K562 (cell line): ENCODE data around the gene CYP11A1. TPM values are rescaled to one million over a fixed set of nuclear protein-coding genes. Genes with fewer than 3 reads are reported as not detected.
"Not testable (repeated sequence)": the region's sequence is repeated elsewhere in the genome, so short reads cannot be mapped to it uniquely, and the experiment has no call there.

Source experiments
- ATAC-seq: fragments of 200-7000 bp; cut with Tn5 transposase; 3 replicates; pipeline ENCODE4 v1.9.1; 2020; ENCODE audit warnings: moderate library complexity
- BruUV-seq: library from RNA; stranded (reverse); fragments of 400-500 nt; replicated peaks from 2 replicates; lab custom pipeline; 2021; lab: Mats Ljungman, UMichigan
- CTCF ChIA-PET: fragments of 300-600 bp; formaldehyde crosslinking; extraction: SDS; loops from one replicate; lab custom pipeline; 2021; ENCODE audit warnings: low intra/inter-chr PET ratio; lab: Yijun Ruan, JAX
- POLR2A ChIA-PET: fragments of 300-600, 350-650 bp; sonication (Branson Sonifier 250); formaldehyde crosslinking; extraction: SDS; loops from one replicate; lab custom pipeline; 2021; ENCODE audit warnings: antibody characterized with exemption, inconsistent platforms; lab: Yijun Ruan, JAX
- DNase-seq, 4 experiments: peaks; one replicate each; pipeline versions ENCODE4 v3.0.0 to v3.0.0-alpha.2; 2011 to 2018; ENCODE audit warnings: low spot score in 3 of 4, mixed read lengths in 3 of 4; ENCODE audit errors: extremely low read depth in 1 of 4
- FAIRE-seq: peaks from 2 replicates; lab custom pipeline; 2011; peaks lifted over from hg19 to GRCh38; lab: Jason Lieb, UNC
- H2AFZ ChIP-seq: 2 replicates; pipeline ENCODE4 v1.6.0; 2011; ENCODE audit warnings: low read depth, low read length, control low read depth, inconsistent platforms
- H3K27ac ChIP-seq: fragments of 200-600 bp; 3 replicates; pipeline ENCODE4 v1.8.0; 2011; ENCODE audit warnings: low read depth, mild to moderate bottlenecking, control low read depth, inconsistent platforms, low read length, moderate library complexity, mixed read lengths; ENCODE audit errors: extremely low read depth
- H3K27me3 ChIP-seq, 2 experiments: fragments of 300-600 bp in 1 of 2; 2 replicates in 1 of 2; 3 replicates in 1 of 2; pipeline versions ENCODE4 v1.6.0 to v1.8.0; 2011; ENCODE audit warnings: inconsistent platforms in 2 of 2, low read length in 2 of 2, mild to moderate bottlenecking in 1 of 2, mixed read lengths in 1 of 2, moderate library complexity in 1 of 2; ENCODE audit not compliant: control insufficient read depth in 2 of 2, insufficient read depth in 2 of 2
- H3K36me3 ChIP-seq: fragments of 300-600 bp; 3 replicates; pipeline ENCODE4 v1.8.0; 2011; ENCODE audit warnings: mild to moderate bottlenecking, low read length, inconsistent platforms; ENCODE audit not compliant: control insufficient read depth, insufficient read depth
- H3K4me1 ChIP-seq, 2 experiments: fragments of 200-600 bp in 1 of 2; replicated peaks in 1 of 2; 2 replicates in 1 of 2; 3 replicates in 1 of 2; pipeline versions ENCODE4 v1.5.1 to v1.8.0; 2011; ENCODE audit warnings: inconsistent platforms in 2 of 2, low read length in 2 of 2, mild to moderate bottlenecking in 1 of 2, mixed read lengths in 1 of 2, moderate library complexity in 1 of 2; ENCODE audit not compliant: control insufficient read depth in 2 of 2, insufficient read depth in 2 of 2
- H3K4me2 ChIP-seq: 2 replicates; pipeline ENCODE4 v1.6.1; 2011; ENCODE audit warnings: low read length, control low read depth, inconsistent platforms, mixed read lengths; ENCODE audit not compliant: insufficient read depth
- H3K4me3 ChIP-seq: fragments of 200-600 bp; sonication (generic), shearing (Covaris generic); 2 replicates; pipeline ENCODE4 v1.5.1; 2016; ENCODE audit warnings: control low read depth, inconsistent platforms
- H3K79me2 ChIP-seq: fragments of 200-600 bp; 3 replicates; pipeline ENCODE4 v1.8.0; 2011; ENCODE audit warnings: low read length, inconsistent platforms; ENCODE audit not compliant: control insufficient read depth, insufficient read depth
- H3K9ac ChIP-seq, 2 experiments: 2 replicates each; pipeline versions ENCODE4 v1.6.0 to v1.6.1; 2011; ENCODE audit warnings: low read depth in 2 of 2, low read length in 2 of 2, control low read depth in 1 of 2, inconsistent platforms in 1 of 2, mild to moderate bottlenecking in 1 of 2, mixed read lengths in 1 of 2; ENCODE audit not compliant: insufficient read depth in 1 of 2
- H3K9me1 ChIP-seq: one replicate; pipeline ENCODE4 v1.6.0; 2011; ENCODE audit warnings: inconsistent platforms, mild to moderate bottlenecking, low read length, moderate library complexity; ENCODE audit not compliant: control insufficient read depth, insufficient read depth
- H3K9me3 ChIP-seq: replicated peaks from 2 replicates; pipeline ENCODE4 v1.5.1; 2011; ENCODE audit warnings: low read depth, low read length, inconsistent platforms; ENCODE audit not compliant: control insufficient read depth, insufficient read depth
- H4K20me1 ChIP-seq: replicated peaks from 2 replicates; pipeline ENCODE4 v1.6.1; 2011; ENCODE audit warnings: low read length, inconsistent platforms, mixed read lengths; ENCODE audit not compliant: control insufficient read depth, insufficient read depth
- CBX3 ChIP-seq, 2 experiments: IDR thresholded peaks; 1 replicate in 1 of 2; 2 replicates in 1 of 2; pipeline ENCODE4 v1.6.1; 2012; ENCODE audit warnings: inconsistent platforms in 2 of 2, low read length in 2 of 2, borderline replicate concordance in 1 of 2, control low read depth in 1 of 2
- CLOCK ChIP-seq: fragments of 250-450 bp; sonication (Bioruptor Pico); IDR thresholded peaks from 2 replicates; pipeline ENCODE4 v1.4.0; 2020; ENCODE audit warnings: mild to moderate bottlenecking, moderate library complexity, borderline replicate concordance
- MYBL2 ChIP-seq, 2 experiments: fragments of 450-650 bp in 1 of 2; sonication (generic) in 1 of 2; formaldehyde crosslinking in 1 of 2; IDR thresholded peaks; 2 replicates each; pipeline versions ENCODE4 v1.6.1 to v1.8.1; 2017 to 2022; ENCODE audit warnings: borderline replicate concordance in 1 of 2, inconsistent platforms in 1 of 2, low read depth in 1 of 2, mild to moderate bottlenecking in 1 of 2, missing genetic modification reagents in 1 of 2, moderate library complexity in 1 of 2
- NKRF ChIP-seq: fragments of 450-650 bp; IDR thresholded peaks from 2 replicates; pipeline ENCODE4 v1.6.1; 2016; ENCODE audit warnings: borderline replicate concordance
- SLC30A9 ChIP-seq: fragments of 250-450 bp; sonication (Bioruptor Pico); IDR thresholded peaks from 2 replicates; pipeline ENCODE4 v1.8.0; 2022; ENCODE audit warnings: mild to moderate bottlenecking, moderate library complexity
- TCF7 ChIP-seq: sonication (generic); IDR thresholded peaks from 2 replicates; pipeline ENCODE4 v1.6.1; 2016; ENCODE audit warnings: antibody characterized with exemption, borderline replicate concordance
- ZNF239 ChIP-seq: fragments of 250-450 bp; sonication (Bioruptor Pico); IDR thresholded peaks from 2 replicates; pipeline ENCODE4 v1.4.0; 2020; ENCODE audit warnings: mild to moderate bottlenecking
- WGBS: fragments of 100-300 bp; shearing (Covaris generic); methylation state at CpG from one replicate; pipeline ENCODE4 v1.1.6; 2016; ENCODE audit warnings: low coverage, mixed read lengths; ENCODE audit not compliant: insufficient coverage; ENCODE audit errors: missing lambda C conversion rate; 5-methylcytosine and 5-hydroxymethylcytosine counted together
- in situ Hi-C: fragments of 300-500 bp; cut with MboI; formaldehyde crosslinking; loops from 4 replicates; pipeline ENCODE4 v1.15.0; 2018; ENCODE audit warnings: inconsistent platforms, mixed read lengths
- intact Hi-C: fragments of 100-400 bp; cut with micrococcal nuclease; formaldehyde crosslinking; loops from 2 replicates; pipeline ENCODE4 v1.14.2; 2022
- polyA plus RNA-seq, 8 experiments: library from polyadenylated mRNA; depleted of rRNA in 4 of 8; stranded (reverse) in 5 of 8; unstranded in 3 of 8; fragments of >200 nt; fragmentation: Nextera tagmentation in 2 of 8; fragmentation: Illumina TruSeq in 1 of 8; extraction: Ambion mirVana in 2 of 8; extraction: Trizol in 1 of 8; gene quantifications; 2 replicates each; pipeline versions ENCODE4 v1.2.1 to v1.2.3, GENCODE V29; 2011 to 2014; ENCODE audit warnings: inconsistent platforms in 1 of 8, missing spikeins in 1 of 8
- total RNA-seq, 7 experiments: library from RNA; depleted of rRNA in 6 of 7; stranded (reverse); fragments of >200 nt in 6 of 7; fragmentation: Illumina TruSeq in 2 of 7; extraction: Trizol in 2 of 7; gene quantifications; 2 replicates each; pipeline versions ENCODE4 v1.2.1 to v1.2.3, GENCODE V29; 2011 to 2021; ENCODE audit warnings: low replicate concordance in 1 of 7

CYP11A1 gene
- total and polyA plus RNA-seq, 9 of the 15 experiments (the other 6 are each of a cell fraction or from before 2014, with no cell fraction given) = 0.06 to 0.24 (median 0.10) TPM; not detected in 4

GRCh38 chr15:74353992-74354391, 13.5 kb downstream of the CYP11A1 start:
- H2AFZ ChIP-seq, H3K27ac ChIP-seq, H3K9me1 ChIP-seq, H3K9ac ChIP-seq, ATAC-seq, H3K4me3 ChIP-seq, DNase-seq, H3K4me1 ChIP-seq, in situ Hi-C loops, BruUV-seq, H3K36me3 ChIP-seq, FAIRE-seq, H3K79me2 ChIP-seq, H3K27me3 ChIP-seq, H3K9me3 ChIP-seq, intact Hi-C loops, H3K4me2 ChIP-seq, H4K20me1 ChIP-seq: not testable (repeated sequence)
- TF ChIP-seq CBX3 (IDR thresholded peaks at IDR 0.05; ENCODE audit: borderline replicate concordance in 1 of 2, low read length in 2 of 2) = peak in 1 of 2 experiments; percentile 37; a peak in 1 of 3 replicates
- ChIA-PET POLR2A (interaction anchor here (0.6 kb wide), 2 partner anchors 23 to 95 kb away, joined by 3 read pairs; no protein-coding TSS in a partner anchor), CTCF (interaction anchor here (0.6 kb wide), 1 partner anchor 1175 kb away, joined by 3 read pairs; no protein-coding TSS in a partner anchor)
- 13% methylated on average over 2 of the region's 2 CpGs for WGBS

GRCh38 chr15:74352393-74352910, 15.0 kb downstream of the CYP11A1 start:
- Histone ChIP-seq H3K27ac (no peak overlapping the region), H3K4me2 (no peak overlapping the region), H3K4me1 (no peaks in the 10 kb centered on the region), H4K20me1 (no peaks in the 10 kb centered on the region), H3K36me3 (no peaks in the 10 kb centered on the region), H3K79me2 (no peaks in the 10 kb centered on the region), H3K9me3 (no peaks in the 10 kb centered on the region), H3K9ac (no peak overlapping the region), H3K4me3 (no peak overlapping the region), H3K9me1 (no peaks in the 10 kb centered on the region), H3K27me3 (peaks cover 4 to 16% of the 10 kb centered on the region in 2 experiments; a peak in 4 of 5 replicates), H2AFZ (no peak overlapping the region)
- no TSS peak for BruUV-seq
- ChIA-PET POLR2A (no interaction called here), CTCF (no interaction called here)
- WGBS = 3% methylated on average over 3 of the region's 3 CpGs
- DNase-seq (no peak), ATAC-seq (no peak), FAIRE-seq (no peak)
- in situ Hi-C loops (no loop called here), intact Hi-C loops (no loop called here)
- TF ChIP-seq CLOCK (CRISPR knock-in tag) = no peak
- TF ChIP-seq MYBL2 (IDR thresholded peaks at IDR 0.05; ENCODE audit: low read depth) = no peak
- no peak for TF ChIP-seq MYBL2 (CRISPR knock-in tag; IDR thresholded peaks at IDR 0.05; ENCODE audit: borderline replicate concordance)
- no peak for TF ChIP-seq NKRF
- TF ChIP-seq ZNF239 = no peak
- no peak for TF ChIP-seq SLC30A9 (CRISPR knock-in tag)
- TF ChIP-seq TCF7 = no peak
